Lower lobe of right lung (tissue), 2 donors: ENCODE data around the gene CA5B. TPM values are rescaled to one million over a fixed set of nuclear protein-coding genes. Genes with fewer than 3 reads are reported as not detected.

Experiments
- ATAC-seq, 2 donors: fragments of 200-7000 bp; cut with Tn5 transposase; one replicate each; pipeline ENCODE4 v1.9.1; 2020 to 2022; ENCODE audit warnings: mild to moderate bottlenecking in 2 of 2, moderate library complexity in 2 of 2
- DNase-seq: peaks from one replicate; pipeline ENCODE4 v3.0.0-alpha.2; 2020
- H3K27ac ChIP-seq: fragments of 200-600 bp; one replicate; pipeline ENCODE4 v1.8.0; 2022
- H3K27me3 ChIP-seq: fragments of 200-600 bp; one replicate; pipeline ENCODE4 v1.8.0; 2022; ENCODE audit warnings: low read depth
- H3K36me3 ChIP-seq: fragments of 200-600 bp; one replicate; pipeline ENCODE4 v1.8.0; 2022; ENCODE audit warnings: mild to moderate bottlenecking
- H3K4me1 ChIP-seq: fragments of 200-600 bp; one replicate; pipeline ENCODE4 v1.8.0; 2022
- H3K4me3 ChIP-seq: fragments of 200-600 bp; one replicate; pipeline ENCODE4 v1.8.0; 2022; ENCODE audit warnings: mild to moderate bottlenecking
- H3K9me3 ChIP-seq: fragments of 200-600 bp; one replicate; pipeline ENCODE4 v1.8.0; 2022
- CTCF ChIP-seq: fragments of 200-600 bp; IDR thresholded peaks from one replicate; pipeline ENCODE4 v1.8.0; 2022; ENCODE audit warnings: antibody characterized with exemption, mild to moderate bottlenecking
- intact Hi-C: fragments of 100-400 bp; cut with DNase I; formaldehyde crosslinking; loops from one replicate; pipeline ENCODE4 v1.11.0; 2022
- total RNA-seq: library from RNA; stranded (reverse); fragmentation: NEBNext Ultra II Directional; extraction: Animal tissue kit (Norgen Biotek cat#: 25700); gene quantifications from one replicate; pipeline ENCODE4 v1.2.1, GENCODE V29; 2021
- donor health status: DM: no; HTN: yes; CAD: no; lungs with severe emphysema.

The CA5B gene
- total RNA-seq, 1 donor from 2014 or later, result 12.6 TPM

- Histone ChIP-seq H3K27me3 (no peaks in the 10 kb centered on the region), H3K4me1 (no peaks in the 10 kb centered on the region), H3K36me3 (peaks cover 26% of the 10 kb centered on the region), H3K4me3 (no peak overlapping the region), H3K9me3 (no peaks in the 10 kb centered on the region), H3K27ac (no peak overlapping the region)
- ATAC-seq, result no peak
- no peak for TF ChIP-seq CTCF
- DNase-seq, result no peak
- intact Hi-C loops, result no loop called here
These were observed 47.2 kb downstream of the CA5B start for GRCh38 chrX:15785176-15785750.

DNA sequence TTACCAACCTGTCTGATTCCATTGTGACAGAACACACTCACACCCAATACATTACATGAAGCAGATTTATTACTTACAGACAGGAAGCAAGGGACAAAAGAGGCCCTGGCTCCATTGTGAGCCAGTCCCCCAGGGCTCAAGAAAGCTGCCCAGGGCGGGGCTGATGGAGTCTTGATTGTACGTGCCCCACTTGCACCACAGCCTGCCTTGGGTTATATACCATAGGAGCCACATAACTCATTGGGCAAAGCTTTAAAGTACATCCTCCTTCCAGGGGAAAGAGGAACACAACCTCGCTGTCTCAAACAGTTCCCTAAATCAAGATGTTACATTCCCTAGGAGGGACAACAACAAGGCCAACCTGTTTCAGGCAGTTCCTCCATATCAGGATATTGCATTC, 48.8 kb downstream of the CA5B start:
- Histone ChIP-seq H3K27me3 (no peaks in the 10 kb centered on the region), H3K27ac (no peak overlapping the region), H3K36me3 (peaks cover 14% of the 10 kb centered on the region), H3K4me1 (peaks cover 6% of the 10 kb centered on the region), H3K9me3 (no peaks in the 10 kb centered on the region), H3K4me3 (no peak overlapping the region)
- ATAC-seq, result peak in 1 of 2 donors; percentile 52
- DNase-seq, result peak; percentile 52
- no peak for TF ChIP-seq CTCF
- intact Hi-C loops, result no loop called here

GRCh38 chrX:15789979-15790768, 52.1 kb downstream of the CA5B start, which contains the start of gene ZRSR2:
Gene ZRSR2, plus strand, starts transcription at chrX:15790484. Its CDS starts 12 bp downstream, at chrX:15790496.
- H3K4me1 ChIP-seq, result peaks cover 6% of the 10 kb centered on the region
- intact Hi-C loops, result no loop called here
- no peak for TF ChIP-seq CTCF
- ATAC-seq, result peak; percentile 97 to 99
- H3K36me3 ChIP-seq, result peaks cover 7% of the 10 kb centered on the region
- H3K27ac ChIP-seq, result peak within 1 kb of the TSS; percentile 87
- no peaks in the 10 kb centered on the region for H3K27me3 ChIP-seq
- no peaks in the 10 kb centered on the region for H3K9me3 ChIP-seq
- peak within 1 kb of the TSS; percentile 73 for H3K4me3 ChIP-seq
- DNase-seq, result peak; percentile 87

DNA sequence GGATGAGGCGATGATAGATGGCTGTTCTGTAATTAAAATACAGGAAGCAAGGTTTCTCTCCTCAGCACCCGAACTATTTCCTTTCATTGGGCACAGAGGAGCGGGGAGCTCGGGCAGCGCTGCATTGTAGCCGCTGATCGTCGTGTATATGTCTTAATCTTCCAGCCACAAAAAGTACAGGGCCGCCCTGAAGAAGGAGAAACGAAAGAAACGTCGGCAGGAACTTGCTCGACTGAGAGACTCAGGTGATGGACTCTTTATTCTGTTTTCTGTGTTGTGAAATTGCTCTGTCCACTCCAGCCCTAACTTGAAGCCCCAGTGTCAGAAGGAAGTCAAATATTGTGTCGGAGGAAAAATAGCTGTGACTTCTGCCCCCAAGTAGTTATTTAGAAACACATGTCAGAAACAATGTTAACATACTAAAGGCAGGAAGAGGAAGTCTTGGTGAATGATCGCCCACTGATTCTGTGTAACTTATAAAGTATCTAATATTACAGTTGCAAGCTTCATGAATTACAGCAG, 52.8 kb downstream of the CA5B start:
- intact Hi-C loops, result no loop called here
- DNase-seq (no peak), ATAC-seq (peak; percentile 36 to 48)

GRCh38 chrX:15797707-15798106, 59.6 kb downstream of the CA5B start:
- Histone ChIP-seq H3K4me3 (no peak overlapping the region), H3K27ac (no peak overlapping the region), H3K9me3 (no peaks in the 10 kb centered on the region), H3K4me1 (no peaks in the 10 kb centered on the region), H3K36me3 (peaks cover 16% of the 10 kb centered on the region), H3K27me3 (no peaks in the 10 kb centered on the region)
- no peak for TF ChIP-seq CTCF
- no peak for DNase-seq
- ATAC-seq, result no peak
- intact Hi-C loops, result no loop called here

More for the DNA sequence above, 52.8 kb downstream of the CA5B start:
- no peaks in the 10 kb centered on the region for H3K9me3 ChIP-seq
- no peaks in the 10 kb centered on the region for H3K27me3 ChIP-seq
- peak overlapping the region; percentile 73 for H3K4me3 ChIP-seq
- H3K27ac ChIP-seq, result peak overlapping the region; percentile 87
- peaks cover 6% of the 10 kb centered on the region for H3K4me1 ChIP-seq
- no peak for TF ChIP-seq CTCF
- H3K36me3 ChIP-seq, result peaks cover 7% of the 10 kb centered on the region
